Cardiac atrium fibroblast (primary cell): ENCODE measurements around the gene SCN1A. TPM values are rescaled to one million over a fixed set of nuclear protein-coding genes. Genes with fewer than 3 reads are reported as not detected.

Source experiments
- total RNA-seq: library from RNA; depleted of rRNA; stranded (reverse); fragments of >200 nt; gene quantifications from 2 replicates; pipeline ENCODE4 v1.2.3, GENCODE V29; 2015

The SCN1A gene
- total RNA-seq: not detected in 2 replicates

GRCh38 chr2:166127217-166128155, at the start of gene SCN1A:
Gene SCN1A (minus strand): TSS chr2:166128020. CDS start chr2:166073621, 54,399 bp downstream.

GRCh38 chr2:165953655-165954606, 173.9 kb downstream of the SCN1A start, which contains the start of gene TTC21B:
Gene TTC21B (minus strand): TSS chr2:165953776. CDS start chr2:165953705, 71 bp downstream.

Other genes starting within 250 kb of the SCN1A start
- 6.5 and 13.0 TPM in 2 replicates for gene TTC21B, start 174.2 kb downstream of the SCN1A start, total RNA-seq
- gene SCN9A, start 247.9 kb upstream of the SCN1A start, total RNA-seq: 1.3 and 2.0 TPM in 2 replicates